D721Med (cell line): ENCODE measurements around the gene NFASC.
A peak's percentile ranks its signal among the peaks of the same experiment; 100 is the strongest.

Source experiments
- DNase-seq: peaks from one replicate; pipeline ENCODE4 v3.0.0; 2011; ENCODE audit warnings: low spot score; ENCODE audit not compliant: insufficient read length
- FAIRE-seq: peaks from 2 replicates; lab custom pipeline; 2011; peaks lifted over from hg19 to GRCh38; lab: Jason Lieb, UNC
- CTCF ChIP-seq: IDR thresholded peaks from 2 replicates; pipeline ENCODE4 v1.5.1; 2012; ENCODE audit warnings: mild to moderate bottlenecking, control low read depth; ENCODE audit not compliant: insufficient read depth; ENCODE audit errors: missing control alignments

The NFASC gene

DNA sequence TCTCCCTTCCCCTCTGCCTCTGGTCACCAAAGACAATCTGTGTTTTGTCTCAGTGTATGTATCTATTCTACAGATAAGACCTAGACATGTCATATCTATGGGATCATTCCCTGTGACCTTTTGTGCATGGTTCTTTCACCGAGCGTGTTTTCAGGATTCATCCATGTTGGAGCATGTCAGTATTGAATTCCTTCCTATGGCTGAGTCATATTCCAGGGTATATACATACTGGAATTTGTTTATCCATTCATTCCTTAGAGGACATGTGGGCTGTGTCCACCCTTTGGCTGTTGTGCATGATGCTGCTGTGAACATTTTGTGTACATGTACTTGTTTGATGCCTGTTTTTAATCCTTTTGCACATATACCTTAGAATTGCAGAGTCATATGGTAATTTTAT is 69.9 kb downstream of the NFASC start:
- DNase-seq: no peak
- no peak for TF ChIP-seq CTCF
- peak; percentile 84 for FAIRE-seq

DNA sequence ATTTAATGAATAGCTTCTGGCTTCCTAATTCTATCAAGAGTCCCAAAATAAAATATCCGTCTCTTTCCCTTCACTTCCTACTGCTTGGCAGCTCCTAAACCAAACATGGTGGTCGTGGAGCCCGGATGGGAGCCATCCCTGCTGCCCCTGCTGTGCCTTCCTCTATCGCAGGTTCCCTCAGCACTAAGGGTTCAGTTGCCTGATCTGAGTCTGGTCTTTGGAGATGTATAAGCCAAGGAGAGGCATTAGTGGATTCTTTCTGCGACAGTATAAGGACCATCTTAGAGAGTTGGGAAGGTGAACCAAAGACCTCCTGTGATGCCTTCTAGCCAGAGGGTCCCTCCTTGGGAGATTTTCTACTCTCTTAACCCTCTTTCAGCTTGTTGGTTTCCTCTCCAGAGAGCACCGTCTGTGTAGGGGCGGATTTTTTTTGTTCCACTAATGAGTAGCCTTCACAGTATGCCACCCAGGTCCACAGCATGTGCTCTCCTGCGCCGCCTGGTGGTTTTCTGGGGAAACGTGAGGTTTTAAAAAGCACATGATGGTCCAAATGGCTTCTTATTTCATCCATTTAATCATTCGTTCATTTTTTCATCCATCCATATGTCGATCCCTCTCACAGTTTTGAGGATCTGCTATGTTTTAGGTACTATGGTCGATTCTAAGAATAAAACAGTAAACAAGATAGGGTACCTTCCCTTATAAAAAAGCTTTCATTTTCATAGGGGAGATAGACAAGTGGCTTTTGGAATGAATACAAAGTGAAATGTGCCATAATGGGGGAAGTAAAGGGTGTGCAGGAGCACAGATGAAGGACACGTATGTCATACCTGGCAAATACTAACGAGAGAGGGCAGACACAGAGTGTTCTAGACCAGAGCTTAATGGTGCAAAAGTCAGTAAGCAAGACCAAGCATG is 71.0 kb downstream of the NFASC start:
- FAIRE-seq (peak; percentile 97), DNase-seq (peak; percentile 79)
- peak; percentile 99 for TF ChIP-seq CTCF

GRCh38 chr1:204943495-204943894 is 72.8 kb downstream of the NFASC start:
- no peak for DNase-seq
- TF ChIP-seq CTCF: no peak
- FAIRE-seq: no peak

DNA sequence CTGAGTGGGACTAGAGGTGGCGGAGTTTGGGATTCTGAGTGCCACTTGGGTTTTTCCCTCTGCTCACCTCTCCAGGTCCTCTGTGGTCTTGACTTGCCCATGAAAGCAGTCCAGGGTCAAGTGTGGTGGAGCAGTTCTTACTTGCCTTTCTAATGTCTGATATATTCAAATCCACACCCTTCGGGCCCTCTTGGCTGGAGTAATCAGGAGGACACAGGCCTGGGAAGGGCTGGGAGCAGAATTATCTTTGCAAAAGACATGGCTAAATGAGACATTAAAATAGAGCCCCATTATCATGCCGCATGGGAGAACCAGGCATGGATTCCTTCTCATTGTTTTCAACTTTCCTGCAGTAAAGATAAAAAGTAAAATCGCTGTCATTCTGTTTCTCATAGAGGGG is 74.0 kb downstream of the NFASC start:
- DNase-seq (no peak), FAIRE-seq (no peak)
- no peak for TF ChIP-seq CTCF

- no peak for TF ChIP-seq CTCF
- FAIRE-seq: no peak
- DNase-seq: no peak
These were observed 74.9 kb downstream of the NFASC start for GRCh38 chr1:204945565-204945977.

DNA sequence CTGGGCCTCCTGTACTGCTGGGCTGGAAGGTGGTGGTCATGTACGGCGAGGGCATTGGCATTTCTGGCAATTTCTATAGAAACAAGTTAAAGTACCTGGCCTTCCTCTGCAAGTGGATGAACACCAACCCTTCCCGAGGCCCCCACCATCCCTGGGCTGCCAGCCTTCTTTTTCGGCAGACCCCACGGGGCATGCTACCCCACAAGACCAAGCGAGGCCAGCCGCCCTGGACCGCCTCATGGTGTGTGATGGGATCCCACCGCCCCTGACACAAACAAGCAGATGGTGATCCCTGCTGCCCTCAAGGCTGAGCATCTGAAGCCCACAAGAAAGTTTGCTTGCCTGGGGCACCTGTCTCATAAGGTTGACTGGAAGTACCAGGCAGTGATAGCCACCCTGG is 76.0 kb downstream of the NFASC start:
- TF ChIP-seq CTCF: no peak
- FAIRE-seq: no peak
- no peak for DNase-seq

- FAIRE-seq: no peak
- no peak for DNase-seq
- TF ChIP-seq CTCF: no peak
These were observed 76.7 kb downstream of the NFASC start for GRCh38 chr1:204947338-204947737.
